ENCODE data around the gene RNF213.

RNF213 gene

DNA sequence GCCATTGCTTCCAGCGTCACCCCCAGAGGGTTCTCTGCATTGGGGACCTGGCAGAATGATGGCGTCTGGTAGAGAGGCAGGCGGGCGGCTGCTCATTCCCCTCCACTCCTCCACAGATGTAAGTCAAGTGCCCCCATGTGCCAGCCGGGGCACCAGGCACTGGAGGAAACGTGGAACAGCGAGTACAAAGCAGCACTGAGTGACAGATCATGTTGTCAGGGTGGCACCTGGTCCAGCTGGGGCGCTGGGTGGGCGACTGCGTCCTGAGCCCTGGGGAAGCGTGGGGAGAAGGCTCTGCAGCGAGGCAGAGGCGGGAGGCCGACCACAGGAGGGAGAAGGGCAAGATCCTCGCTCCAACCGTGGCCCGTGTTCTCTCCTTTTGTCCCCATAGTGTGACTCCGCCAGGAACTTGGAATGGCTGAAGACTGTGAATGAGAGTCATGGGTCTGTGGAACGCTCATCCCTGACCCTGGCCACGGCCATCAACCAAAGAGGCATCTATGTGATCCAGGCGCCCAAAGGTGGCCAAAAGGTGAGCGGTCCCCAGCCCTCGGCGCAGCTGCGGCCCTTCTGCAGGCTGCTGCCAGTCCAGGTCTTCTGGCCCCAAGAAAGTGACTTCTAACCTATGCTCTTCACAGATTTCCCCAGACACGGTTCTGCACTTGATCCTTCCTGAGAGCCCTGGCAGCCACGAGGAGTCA, 76.7 kb downstream of the RNF213 start:
- no peaks in the 10 kb centered on the region for H3K27me3 Mint-ChIP-seq
- peaks cover 95% of the 10 kb centered on the region for H3K36me3 Mint-ChIP-seq (ENCODE audit: low read depth)
- no peak overlapping the region for H3K4me3 Mint-ChIP-seq
- H3K4me1 Mint-ChIP-seq (ENCODE audit: low read depth): no peaks in the 10 kb centered on the region
- no peak for DNase-seq
- H3K27ac Mint-ChIP-seq: peak overlapping the region; percentile 10
- no peaks in the 10 kb centered on the region for H3K9me3 Mint-ChIP-seq

DNA sequence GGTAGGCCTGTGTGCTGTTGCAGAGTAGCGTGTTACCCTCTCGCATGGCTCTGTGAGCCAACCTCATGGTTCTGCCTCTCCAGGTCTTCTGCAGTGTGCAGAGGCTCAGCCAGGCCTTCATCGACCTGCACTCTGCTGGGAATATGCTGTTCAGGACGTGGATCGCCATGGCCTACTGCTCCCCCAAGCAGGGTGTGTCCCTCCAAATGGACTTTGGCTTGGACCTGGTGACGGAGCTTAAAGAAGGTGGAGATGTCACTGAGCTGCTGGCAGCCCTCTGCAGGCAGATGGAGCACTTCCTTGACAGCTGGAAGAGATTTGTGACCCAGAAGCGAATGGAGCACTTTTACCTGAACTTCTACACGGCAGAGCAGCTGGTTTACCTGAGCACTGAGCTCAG, 78.5 kb downstream of the RNF213 start:
- Mint-ChIP-seq H3K4me1 (ENCODE audit: low read depth) (no peaks in the 10 kb centered on the region), H3K9me3 (no peaks in the 10 kb centered on the region), H3K36me3 (ENCODE audit: low read depth) (peaks cover 93% of the 10 kb centered on the region), H3K4me3 (no peak overlapping the region), H3K27ac (peak overlapping the region; percentile 73), H3K27me3 (no peaks in the 10 kb centered on the region)
- DNase-seq: no peak

DNA sequence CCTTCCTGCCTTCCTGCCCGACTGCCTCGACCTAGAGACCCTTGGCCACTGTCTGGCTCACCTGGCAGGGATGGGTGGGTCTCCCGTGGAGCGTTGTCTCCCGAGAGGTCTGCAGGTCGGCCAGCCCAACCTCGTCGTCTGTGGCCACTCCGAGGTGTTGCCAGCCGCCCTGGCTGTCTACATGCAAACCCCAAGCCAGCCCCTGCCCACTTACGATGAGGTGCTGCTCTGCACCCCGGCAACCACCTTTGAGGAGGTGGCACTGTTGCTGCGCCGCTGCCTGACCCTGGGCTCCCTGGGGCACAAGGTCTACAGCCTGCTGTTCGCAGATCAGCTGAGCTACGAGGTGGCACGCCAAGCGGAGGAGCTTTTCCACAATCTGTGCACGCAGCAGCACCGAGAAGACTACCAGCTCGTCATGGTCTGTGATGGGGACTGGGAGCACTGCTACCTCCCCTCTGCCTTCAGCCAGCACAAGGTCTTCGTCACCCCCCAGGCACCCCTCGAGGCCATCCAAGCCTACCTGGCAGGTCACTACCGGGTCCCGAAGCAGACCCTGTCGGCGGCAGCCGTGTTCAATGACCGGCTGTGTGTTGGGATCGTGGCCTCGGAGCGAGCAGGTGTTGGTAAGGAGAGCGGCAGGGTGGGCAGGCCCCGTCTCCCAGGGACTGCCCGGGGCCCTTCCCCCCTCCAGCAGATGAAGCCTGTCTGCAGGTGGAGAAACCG, 79.2 kb downstream of the RNF213 start:
- Mint-ChIP-seq H3K4me1 (ENCODE audit: low read depth) (no peaks in the 10 kb centered on the region), H3K9me3 (no peaks in the 10 kb centered on the region), H3K36me3 (ENCODE audit: low read depth) (peaks cover 93% of the 10 kb centered on the region), H3K27ac (peak overlapping the region; percentile 73), H3K27me3 (no peaks in the 10 kb centered on the region), H3K4me3 (no peak overlapping the region)
- no peak for DNase-seq

DNA sequence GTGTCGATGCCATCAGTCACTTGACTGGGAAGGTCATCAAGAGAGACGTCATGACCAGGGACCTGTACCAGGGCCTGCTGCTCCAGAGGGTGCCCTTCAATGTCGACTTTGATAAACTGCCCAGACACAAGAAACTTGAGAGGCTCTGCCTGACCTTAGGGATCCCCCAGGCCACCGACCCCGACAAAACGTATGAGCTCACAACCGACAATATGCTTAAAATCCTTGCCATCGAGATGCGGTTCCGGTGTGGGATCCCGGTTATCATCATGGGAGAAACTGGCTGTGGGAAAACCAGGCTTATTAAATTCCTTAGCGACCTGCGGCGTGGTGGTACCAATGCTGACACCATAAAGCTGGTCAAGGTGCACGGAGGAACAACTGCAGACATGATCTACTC, 84.7 kb downstream of the RNF213 start:
- Mint-ChIP-seq H3K4me1 (ENCODE audit: low read depth) (peaks cover 17% of the 10 kb centered on the region), H3K36me3 (ENCODE audit: low read depth) (peaks cover 97% of the 10 kb centered on the region), H3K9me3 (no peaks in the 10 kb centered on the region), H3K27me3 (no peaks in the 10 kb centered on the region), H3K4me3 (no peak overlapping the region), H3K27ac (peak overlapping the region; percentile 71)
- DNase-seq: no peak

DNA sequence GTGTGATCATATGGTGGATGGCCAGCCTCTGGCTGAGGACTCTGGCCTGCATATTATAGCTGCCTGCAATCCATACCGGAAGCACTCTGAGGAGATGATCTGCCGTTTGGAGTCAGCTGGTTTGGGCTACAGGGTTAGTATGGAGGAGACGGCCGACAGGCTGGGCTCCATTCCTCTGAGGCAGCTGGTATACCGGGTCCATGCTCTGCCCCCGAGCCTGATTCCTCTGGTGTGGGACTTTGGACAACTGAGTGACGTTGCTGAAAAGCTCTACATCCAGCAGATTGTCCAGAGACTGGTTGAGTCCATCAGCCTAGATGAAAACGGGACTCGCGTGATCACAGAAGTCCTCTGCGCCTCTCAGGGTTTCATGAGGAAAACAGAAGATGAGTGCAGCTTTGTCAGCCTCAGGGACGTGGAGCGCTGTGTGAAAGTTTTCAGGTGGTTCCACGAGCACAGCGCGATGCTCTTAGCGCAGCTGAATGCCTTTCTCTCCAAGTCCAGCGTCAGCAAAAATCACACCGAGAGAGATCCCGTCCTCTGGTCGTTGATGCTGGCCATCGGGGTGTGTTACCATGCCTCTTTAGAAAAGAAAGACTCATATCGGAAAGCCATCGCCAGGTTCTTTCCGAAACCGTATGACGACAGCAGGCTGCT, 85.3 kb downstream of the RNF213 start:
- DNase-seq: no peak
- Mint-ChIP-seq H3K36me3 (ENCODE audit: low read depth) (peaks cover 97% of the 10 kb centered on the region), H3K27ac (peak overlapping the region; percentile 28), H3K27me3 (no peaks in the 10 kb centered on the region), H3K4me3 (no peak overlapping the region), H3K9me3 (no peaks in the 10 kb centered on the region), H3K4me1 (ENCODE audit: low read depth) (peaks cover 17% of the 10 kb centered on the region)

DNA sequence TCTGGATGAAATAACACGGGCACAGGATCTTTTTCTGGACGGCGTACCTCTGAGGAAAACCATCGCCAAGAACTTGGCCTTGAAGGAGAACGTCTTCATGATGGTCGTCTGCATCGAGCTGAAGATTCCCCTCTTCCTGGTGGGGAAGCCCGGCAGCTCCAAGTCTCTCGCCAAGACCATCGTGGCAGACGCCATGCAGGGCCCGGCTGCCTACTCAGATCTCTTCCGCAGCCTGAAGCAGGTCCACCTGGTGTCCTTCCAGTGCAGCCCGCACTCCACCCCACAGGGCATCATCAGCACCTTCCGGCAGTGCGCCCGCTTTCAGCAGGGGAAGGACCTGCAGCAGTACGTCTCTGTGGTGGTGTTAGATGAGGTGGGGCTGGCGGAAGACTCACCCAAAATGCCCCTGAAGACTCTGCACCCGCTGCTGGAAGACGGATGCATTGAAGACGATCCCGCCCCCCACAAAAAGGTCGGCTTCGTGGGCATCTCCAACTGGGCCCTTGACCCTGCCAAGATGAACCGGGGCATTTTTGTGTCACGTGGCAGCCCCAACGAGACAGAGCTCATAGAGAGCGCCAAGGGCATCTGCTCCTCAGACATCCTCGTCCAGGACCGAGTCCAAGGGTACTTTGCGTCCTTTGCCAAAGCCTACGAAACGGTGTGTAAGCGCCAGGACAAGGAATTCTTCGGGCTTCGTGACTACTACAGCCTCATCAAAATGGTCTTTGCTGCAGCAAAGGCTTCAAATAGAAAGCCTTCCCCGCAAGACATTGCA, 86.0 kb downstream of the RNF213 start:
- no peak for DNase-seq
- Mint-ChIP-seq H3K9me3 (no peaks in the 10 kb centered on the region), H3K4me1 (ENCODE audit: low read depth) (peaks cover 17% of the 10 kb centered on the region), H3K27me3 (no peaks in the 10 kb centered on the region), H3K4me3 (no peak overlapping the region), H3K36me3 (ENCODE audit: low read depth) (peaks cover 96% of the 10 kb centered on the region), H3K27ac (peak overlapping the region; percentile 59)

DNA sequence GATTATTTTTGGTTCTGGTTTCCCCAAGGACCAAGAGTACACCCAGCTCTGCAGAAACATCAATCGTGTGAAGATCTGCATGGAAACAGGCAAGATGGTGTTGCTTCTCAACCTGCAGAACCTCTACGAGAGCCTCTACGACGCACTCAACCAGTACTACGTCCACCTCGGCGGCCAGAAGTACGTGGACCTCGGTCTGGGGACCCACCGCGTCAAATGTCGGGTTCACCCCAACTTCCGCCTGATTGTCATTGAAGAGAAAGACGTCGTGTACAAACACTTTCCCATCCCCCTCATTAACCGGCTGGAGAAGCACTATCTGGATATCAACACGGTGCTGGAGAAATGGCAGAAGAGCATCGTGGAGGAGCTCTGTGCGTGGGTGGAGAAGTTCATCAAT, 86.9 kb downstream of the RNF213 start:
- Mint-ChIP-seq H3K4me3 (no peak overlapping the region), H3K4me1 (ENCODE audit: low read depth) (peaks cover 17% of the 10 kb centered on the region), H3K9me3 (no peaks in the 10 kb centered on the region), H3K27me3 (no peaks in the 10 kb centered on the region), H3K36me3 (ENCODE audit: low read depth) (peaks cover 97% of the 10 kb centered on the region), H3K27ac (peak overlapping the region; percentile 82)
- DNase-seq: no peak

DNA sequence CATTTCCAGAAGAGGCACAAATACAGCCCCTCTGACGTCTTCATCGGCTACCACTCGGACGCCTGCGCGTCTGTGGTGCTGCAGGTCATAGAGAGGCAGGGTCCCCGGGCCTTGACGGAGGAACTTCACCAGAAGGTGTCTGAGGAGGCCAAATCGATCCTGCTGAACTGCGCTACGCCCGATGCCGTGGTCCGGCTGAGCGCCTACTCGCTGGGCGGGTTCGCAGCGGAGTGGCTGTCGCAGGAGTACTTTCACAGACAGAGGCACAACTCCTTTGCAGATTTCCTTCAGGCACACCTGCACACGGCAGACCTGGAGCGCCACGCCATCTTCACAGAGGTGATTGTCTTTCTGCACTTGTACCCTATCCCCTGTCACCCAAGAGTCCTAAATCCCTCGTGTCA, 87.3 kb downstream of the RNF213 start:
- DNase-seq: no peak
- no peaks in the 10 kb centered on the region for H3K9me3 Mint-ChIP-seq
- no peaks in the 10 kb centered on the region for H3K27me3 Mint-ChIP-seq
- peaks cover 99% of the 10 kb centered on the region for H3K36me3 Mint-ChIP-seq (ENCODE audit: low read depth)
- H3K27ac Mint-ChIP-seq: peak overlapping the region; percentile 85
- H3K4me3 Mint-ChIP-seq: no peak overlapping the region
- H3K4me1 Mint-ChIP-seq (ENCODE audit: low read depth): peaks cover 17% of the 10 kb centered on the region

DNA sequence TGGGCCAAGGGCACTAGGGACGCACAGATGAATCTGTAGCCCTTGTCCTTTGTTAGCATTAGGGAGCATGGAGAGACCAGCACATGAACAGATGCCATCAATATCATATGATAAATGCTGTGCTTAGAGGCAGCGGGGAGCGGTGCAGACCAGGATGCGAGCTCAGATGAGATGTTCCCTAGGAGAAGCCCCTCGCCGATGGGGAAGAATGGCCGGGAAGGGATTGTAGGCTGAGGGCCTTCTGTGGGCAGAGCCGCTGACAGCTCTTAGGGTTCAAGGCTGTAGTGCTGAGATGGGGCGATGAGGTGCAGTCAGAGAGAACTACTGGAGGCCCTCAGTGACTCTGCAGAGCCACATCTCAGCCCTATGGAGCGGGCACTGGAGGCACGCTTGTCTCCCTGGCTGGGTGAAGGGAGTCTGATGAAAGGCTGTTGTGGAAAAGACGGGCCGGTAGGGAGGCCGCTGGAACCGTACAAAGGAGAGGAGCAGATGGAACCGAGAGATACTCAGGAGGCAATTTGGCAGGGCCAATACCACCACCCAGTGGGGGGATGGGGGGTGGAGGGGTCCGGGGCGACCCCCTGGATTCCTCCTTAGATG, 88.0 kb downstream of the RNF213 start:
- Mint-ChIP-seq H3K4me3 (no peak overlapping the region), H3K27ac (peak overlapping the region; percentile 85), H3K27me3 (no peaks in the 10 kb centered on the region), H3K4me1 (ENCODE audit: low read depth) (peaks cover 17% of the 10 kb centered on the region), H3K9me3 (no peaks in the 10 kb centered on the region), H3K36me3 (ENCODE audit: low read depth) (peaks cover 99% of the 10 kb centered on the region)
- no peak for DNase-seq

DNA sequence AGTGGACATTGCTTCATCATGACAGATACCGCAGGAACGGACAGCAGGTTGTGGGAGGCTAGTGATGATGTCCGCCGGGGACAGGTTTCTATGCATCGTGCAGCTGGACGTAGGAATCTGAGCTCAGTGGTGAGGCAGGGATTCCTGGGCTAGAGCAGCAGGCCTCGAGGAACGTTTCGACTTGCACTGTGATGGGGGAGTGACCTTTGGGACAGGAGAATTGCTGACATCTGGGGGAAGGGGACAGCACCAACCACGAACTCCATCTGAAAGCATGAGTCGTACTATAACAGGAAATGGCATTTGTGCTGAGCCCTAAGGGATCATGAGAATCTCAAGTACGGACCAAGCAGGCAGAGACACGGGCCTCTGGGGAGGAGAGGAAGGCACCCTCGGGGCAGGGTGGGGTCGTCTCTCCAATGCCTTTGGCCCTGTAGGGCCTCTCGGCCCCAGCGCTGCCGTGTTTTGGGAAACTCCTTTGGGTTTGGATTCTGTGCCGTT, 88.5 kb downstream of the RNF213 start:
- H3K4me3 Mint-ChIP-seq: no peak overlapping the region
- peaks cover 99% of the 10 kb centered on the region for H3K36me3 Mint-ChIP-seq (ENCODE audit: low read depth)
- no peaks in the 10 kb centered on the region for H3K27me3 Mint-ChIP-seq
- no peaks in the 10 kb centered on the region for H3K9me3 Mint-ChIP-seq
- DNase-seq: no peak
- H3K27ac Mint-ChIP-seq: peak overlapping the region; percentile 87
- peaks cover 17% of the 10 kb centered on the region for H3K4me1 Mint-ChIP-seq (ENCODE audit: low read depth)

DNA sequence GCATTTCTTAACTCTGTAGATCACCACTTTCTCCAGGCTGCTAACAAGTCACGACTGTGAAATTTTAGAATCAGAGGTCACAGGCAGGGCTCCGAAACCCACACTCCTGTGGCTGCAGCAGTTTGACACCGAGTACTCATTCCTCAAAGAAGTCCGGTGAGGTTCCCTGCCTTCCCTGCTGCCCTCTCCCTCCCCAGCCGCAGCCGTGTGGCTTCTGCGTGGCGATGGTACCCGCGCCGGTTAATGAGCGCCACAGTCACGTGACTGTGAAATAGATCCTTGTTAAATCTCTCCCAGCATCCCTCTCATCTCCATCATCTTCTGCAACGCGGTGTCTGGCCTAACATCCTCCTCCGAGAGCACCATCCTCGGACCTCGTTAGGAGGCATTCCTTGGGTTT, 89.1 kb downstream of the RNF213 start:
- Mint-ChIP-seq H3K4me1 (ENCODE audit: low read depth) (peaks cover 17% of the 10 kb centered on the region), H3K9me3 (no peaks in the 10 kb centered on the region), H3K4me3 (no peak overlapping the region), H3K36me3 (ENCODE audit: low read depth) (peaks cover 99% of the 10 kb centered on the region), H3K27ac (peak overlapping the region; percentile 87), H3K27me3 (no peaks in the 10 kb centered on the region)
- no peak for DNase-seq

DNA sequence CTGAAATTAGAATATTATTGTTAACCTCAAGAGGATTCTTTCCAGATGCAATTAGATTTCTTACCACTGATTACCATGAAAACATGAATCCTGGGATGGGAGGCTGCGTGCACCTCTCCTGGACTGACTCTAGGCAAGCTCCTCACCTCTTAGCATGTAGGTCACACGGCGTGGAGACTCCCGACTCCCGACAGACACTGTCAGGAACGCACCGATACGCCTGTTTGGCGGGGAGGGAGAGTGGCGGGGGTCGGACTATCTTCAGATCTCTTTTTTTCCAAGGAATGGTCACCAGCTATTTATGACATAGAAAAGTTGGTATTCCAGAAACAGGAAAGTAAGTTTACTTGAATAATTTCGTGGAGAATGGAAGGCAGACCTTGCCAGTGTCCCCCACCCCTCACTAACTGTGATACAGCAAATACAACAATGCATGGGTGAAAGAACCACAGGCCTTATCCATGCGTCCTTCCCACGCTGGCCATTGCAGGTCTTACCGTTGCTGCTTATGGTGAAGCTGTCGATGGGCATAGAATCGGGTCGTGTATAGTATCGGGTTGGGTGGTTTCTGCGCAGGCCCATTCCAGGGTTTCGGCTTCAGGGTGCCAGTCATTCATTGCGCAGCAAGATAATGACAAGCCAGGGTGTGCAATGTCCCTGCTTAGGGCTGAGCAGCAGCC, 91.7 kb downstream of the RNF213 start:
- no peak for DNase-seq
- no peak overlapping the region for H3K4me3 Mint-ChIP-seq
- H3K4me1 Mint-ChIP-seq (ENCODE audit: low read depth): peaks cover 15% of the 10 kb centered on the region
- H3K9me3 Mint-ChIP-seq: no peaks in the 10 kb centered on the region
- H3K27ac Mint-ChIP-seq: peak overlapping the region; percentile 68
- peaks cover 96% of the 10 kb centered on the region for H3K36me3 Mint-ChIP-seq (ENCODE audit: low read depth)
- no peaks in the 10 kb centered on the region for H3K27me3 Mint-ChIP-seq

DNA sequence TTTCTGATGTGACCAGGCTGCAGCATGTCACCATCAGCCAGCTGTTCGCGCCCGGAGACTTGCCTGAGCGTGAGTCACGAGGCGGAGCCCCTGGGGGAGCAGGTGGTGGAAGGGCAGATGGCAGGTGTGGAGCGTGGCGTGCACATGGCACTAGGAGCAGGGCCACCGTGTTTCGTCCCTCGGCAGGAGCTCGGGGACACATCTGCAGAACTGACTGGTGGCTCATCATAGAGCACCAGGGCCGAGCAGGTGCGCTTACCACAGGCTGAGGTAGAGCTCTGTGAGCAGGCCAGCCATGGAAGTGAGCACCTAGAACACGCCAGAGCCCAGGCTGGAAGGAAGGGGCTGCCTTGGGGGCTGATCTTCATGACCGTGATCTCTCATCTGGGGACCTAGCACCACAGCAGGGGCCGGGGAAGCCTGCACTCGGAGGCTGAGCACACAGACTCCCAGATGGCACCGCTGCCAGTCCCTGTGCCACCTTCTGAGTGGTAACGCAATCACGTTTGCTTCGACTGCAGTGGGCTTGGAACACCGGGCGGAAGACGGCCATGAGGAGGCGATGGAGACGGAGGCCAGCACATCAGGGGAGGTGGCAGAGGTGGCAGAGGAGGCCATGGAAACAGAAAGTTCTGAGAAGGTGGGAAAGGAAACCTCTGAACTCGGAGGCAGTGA, 92.5 kb downstream of the RNF213 start:
- H3K27ac Mint-ChIP-seq: peak overlapping the region; percentile 68
- H3K36me3 Mint-ChIP-seq (ENCODE audit: low read depth): peaks cover 96% of the 10 kb centered on the region
- H3K4me1 Mint-ChIP-seq (ENCODE audit: low read depth): peaks cover 11% of the 10 kb centered on the region
- no peak for DNase-seq
- no peaks in the 10 kb centered on the region for H3K9me3 Mint-ChIP-seq
- H3K27me3 Mint-ChIP-seq: no peaks in the 10 kb centered on the region
- H3K4me3 Mint-ChIP-seq: no peak overlapping the region
